ENCODE data around the gene CYP26C1.

DNA sequence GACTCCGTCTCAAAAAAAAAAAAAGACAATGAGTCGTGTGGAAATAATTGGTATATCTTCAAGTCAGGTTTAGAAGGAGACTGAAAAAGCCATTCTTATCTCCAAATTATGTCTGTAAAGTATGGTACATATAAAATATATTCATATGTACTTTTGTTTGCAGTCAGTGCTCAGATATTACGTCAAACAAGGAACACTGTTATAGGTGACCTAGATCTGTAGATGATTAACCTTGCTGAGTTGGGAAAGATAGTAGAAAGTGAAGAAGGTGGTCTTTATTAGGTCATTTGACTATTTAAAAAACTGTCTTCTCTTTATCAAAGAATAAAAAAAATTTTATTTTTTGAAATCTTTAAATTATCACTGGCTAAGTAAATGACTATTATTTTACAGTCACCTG, 44.9 kb upstream of the CYP26C1 start:
- TF ChIP-seq, protein P1, sequence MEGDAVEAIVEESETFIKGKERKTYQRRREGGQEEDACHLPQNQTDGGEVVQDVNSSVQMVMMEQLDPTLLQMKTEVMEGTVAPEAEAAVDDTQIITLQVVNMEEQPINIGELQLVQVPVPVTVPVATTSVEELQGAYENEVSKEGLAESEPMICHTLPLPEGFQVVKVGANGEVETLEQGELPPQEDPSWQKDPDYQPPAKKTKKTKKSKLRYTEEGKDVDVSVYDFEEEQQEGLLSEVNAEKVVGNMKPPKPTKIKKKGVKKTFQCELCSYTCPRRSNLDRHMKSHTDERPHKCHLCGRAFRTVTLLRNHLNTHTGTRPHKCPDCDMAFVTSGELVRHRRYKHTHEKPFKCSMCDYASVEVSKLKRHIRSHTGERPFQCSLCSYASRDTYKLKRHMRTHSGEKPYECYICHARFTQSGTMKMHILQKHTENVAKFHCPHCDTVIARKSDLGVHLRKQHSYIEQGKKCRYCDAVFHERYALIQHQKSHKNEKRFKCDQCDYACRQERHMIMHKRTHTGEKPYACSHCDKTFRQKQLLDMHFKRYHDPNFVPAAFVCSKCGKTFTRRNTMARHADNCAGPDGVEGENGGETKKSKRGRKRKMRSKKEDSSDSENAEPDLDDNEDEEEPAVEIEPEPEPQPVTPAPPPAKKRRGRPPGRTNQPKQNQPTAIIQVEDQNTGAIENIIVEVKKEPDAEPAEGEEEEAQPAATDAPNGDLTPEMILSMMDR (conservative IDR thresholded peaks at IDR 0.05; ENCODE audit: low read length) = no peak
- no peak for TF ChIP-seq EZH2phosphoT487 (IDR thresholded peaks at IDR 0.05; ENCODE audit: borderline replicate concordance, low read depth, low read length)

Measured in OCI-LY7 (cell line).